A172 (cell line): ENCODE results near the gene SSTR5. TPM values are rescaled to one million over a fixed set of nuclear protein-coding genes. Genes with fewer than 3 reads are reported as not detected.

Source experiments
- DNase-seq: peaks from one replicate; pipeline ENCODE4 v3.0.0-alpha.2; 2015; ENCODE audit warnings: low spot score
- total RNA-seq: library from RNA; depleted of rRNA; stranded (reverse); fragments of >200 nt; shearing (Covaris generic); gene quantifications from 2 replicates; pipeline ENCODE4 v1.2.3, GENCODE V29; 2014; rRNA removed

The SSTR5 gene
- total RNA-seq, 1 experiment from 2014 or later, result not detected

DNA sequence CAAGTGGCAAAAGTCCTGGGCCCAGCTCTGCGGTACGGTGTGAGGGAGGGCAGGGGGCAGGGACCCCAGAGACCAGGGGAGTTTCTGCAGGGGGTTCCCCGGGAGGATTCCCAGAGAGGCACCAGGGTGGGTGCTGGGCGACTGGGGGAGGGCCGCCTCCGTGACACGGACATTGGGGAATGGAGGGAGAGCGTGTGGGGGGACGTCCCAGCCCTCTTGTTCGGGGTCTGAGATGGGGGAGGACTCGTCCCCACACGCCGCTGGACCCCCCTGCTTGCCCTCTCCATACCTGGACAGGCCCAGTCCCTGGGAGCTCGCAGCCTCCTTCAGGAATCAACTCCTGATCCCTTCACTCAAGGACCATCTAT lies 49.8 kb downstream of the SSTR5 start:
- DNase-seq, result no peak

DNA sequence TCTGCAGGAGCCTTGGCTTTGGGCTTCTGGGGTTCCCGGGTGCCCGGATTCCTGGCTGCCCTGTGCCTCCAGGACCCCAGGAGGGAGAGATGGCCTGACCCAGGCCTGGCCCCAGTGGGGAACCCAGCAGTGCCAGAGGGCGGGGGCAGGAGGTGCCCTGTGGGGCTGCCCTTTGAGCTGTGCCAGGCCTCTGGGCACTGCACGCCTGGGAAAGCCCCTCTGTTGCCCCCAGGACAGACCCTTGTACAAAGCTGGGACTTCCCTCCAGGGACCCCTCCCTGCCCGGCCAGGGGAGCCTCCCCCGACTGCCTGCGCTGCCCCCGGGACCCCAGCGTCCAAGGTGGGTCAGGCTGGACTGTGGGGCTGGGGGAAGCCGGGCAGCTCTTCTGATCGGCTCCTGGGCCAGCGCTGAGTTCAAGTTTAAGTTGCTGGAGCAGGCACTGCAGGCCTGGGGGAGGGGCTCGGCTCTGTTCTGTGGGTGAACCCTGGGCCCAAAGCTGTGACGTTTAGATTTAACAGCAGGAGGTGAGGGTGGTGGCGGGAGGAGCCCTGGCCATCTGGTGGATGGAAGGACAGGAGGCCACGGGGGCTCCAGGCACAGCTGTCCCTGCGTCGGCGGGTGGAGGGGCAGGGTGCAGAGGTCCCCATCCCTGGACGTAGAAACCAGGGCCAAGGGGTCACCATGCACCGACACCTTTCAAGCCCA lies 51.1 kb downstream of the SSTR5 start:
- no peak for DNase-seq

DNA sequence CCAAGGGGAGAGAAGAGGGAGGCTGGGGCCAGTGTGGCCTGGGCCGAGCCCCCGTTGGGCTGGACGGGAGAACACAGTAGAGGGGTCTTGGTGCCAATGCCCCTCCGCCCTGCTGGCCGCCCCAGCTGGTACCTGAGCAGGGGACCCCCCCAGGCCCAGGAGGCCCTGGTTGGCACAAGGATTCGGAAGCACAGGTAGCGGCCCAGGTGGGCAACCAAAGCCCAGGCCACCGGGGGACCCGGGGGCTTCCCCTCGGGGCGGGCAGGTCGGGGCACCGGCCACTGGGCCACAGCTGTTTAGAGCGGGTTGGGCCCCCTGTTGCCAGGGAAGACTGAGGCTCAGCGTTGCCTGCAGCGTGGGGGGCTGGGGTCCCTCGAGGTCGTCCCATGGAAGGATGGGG lies 51.7 kb downstream of the SSTR5 start:
- no peak for DNase-seq

DNA sequence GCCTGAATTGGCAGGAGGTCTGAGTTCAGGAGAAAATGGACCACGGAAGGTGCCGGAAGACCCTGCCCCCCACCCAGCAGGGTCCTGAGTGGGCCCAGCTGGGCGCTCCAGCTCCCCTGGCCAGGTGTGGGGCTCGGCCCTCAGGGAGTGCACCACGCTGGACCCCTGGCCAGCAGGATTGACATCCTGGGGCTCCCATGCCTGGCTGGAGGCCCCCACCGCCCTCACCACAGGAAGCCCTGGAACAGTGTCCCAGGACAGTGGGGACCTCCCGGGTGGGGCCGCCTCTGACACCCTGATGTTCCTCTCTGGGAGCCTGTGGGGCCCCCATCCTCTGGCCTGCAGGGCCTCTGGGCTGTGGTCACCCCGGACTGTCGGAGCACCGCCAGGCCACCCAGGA lies 52.2 kb downstream of the SSTR5 start:
- DNase-seq, result no peak

DNA sequence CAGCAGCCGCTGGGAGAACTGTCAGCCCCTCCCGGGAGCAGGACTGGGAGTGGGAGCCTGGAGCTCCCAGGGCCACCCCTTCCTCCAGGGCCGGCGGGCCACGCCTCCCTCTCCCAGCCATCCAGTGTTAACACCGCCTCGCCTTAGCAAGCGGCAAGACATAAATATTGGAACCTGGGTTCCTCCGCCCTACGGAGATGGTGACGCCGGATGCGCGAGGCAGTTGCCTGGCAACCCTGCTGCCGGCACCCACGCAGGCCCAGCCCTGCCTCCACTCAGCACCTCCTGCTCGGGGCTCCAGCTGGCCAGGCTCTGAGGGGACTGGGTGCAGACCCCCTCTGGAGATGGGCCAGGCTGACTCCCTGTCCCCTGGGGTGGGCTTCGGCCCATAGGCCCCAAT lies 52.9 kb downstream of the SSTR5 start:
- no peak for DNase-seq

DNA sequence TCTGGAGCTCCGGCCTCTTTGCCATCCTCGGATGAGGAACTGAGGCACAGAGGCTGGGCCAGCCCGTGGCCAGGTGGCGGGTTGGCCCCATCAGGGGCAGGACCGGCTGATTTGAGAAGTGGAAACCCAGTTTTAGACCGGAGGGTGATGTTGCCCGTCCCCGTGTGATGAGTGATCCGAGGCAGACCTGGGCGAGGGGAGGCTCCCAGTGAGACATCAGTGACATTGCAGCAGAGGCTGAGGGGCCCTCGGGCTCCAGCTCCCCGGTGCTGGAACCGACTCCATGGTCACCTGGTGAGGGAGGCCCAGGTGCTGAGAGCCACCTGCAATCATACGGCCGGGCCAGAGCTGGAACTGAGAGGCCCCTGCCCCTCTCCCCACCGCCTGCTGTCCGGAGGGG lies 53.5 kb downstream of the SSTR5 start:
- DNase-seq, result no peak

DNA sequence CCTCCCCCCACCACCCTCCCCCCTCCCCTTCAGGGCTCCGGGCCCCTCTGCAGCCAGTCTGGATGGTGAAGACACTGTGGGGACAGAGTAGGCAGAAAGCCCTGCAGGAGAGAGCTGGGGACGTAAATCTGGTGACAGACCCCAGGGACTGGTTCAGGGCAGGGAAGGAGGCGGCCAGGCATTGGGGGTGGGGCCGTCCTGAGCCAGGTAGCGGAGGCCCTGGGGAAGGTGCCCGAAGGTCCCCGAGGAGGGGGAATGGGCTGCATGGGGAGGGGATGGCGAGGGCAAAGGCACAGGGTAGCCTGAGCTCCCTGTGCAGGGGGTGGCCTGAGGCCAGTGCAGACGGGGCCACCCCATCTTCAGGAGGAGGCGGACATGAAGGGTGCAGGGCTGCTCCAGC lies 54.0 kb downstream of the SSTR5 start:
- DNase-seq, result no peak

DNA sequence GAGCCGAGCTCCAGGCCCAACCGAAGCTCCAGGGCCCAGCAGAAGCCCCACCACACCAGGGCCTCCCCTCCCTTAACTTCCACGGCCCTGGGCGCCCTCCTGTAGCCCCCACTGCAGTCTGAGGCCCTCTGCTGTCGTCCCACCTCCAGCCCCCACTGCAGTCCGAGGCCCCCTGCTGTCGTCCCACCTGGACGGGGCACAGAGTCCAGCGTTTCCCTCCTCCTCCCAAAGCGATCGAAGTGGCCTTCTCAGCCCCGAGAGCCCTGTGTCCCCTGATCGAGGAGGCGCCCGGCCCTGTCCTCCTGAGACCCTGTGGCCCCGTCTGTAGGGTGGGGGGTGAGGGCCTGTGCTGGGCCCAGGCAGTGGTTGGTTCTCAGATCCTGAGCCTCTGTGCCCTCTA lies 54.6 kb downstream of the SSTR5 start:
- no peak for DNase-seq

DNA sequence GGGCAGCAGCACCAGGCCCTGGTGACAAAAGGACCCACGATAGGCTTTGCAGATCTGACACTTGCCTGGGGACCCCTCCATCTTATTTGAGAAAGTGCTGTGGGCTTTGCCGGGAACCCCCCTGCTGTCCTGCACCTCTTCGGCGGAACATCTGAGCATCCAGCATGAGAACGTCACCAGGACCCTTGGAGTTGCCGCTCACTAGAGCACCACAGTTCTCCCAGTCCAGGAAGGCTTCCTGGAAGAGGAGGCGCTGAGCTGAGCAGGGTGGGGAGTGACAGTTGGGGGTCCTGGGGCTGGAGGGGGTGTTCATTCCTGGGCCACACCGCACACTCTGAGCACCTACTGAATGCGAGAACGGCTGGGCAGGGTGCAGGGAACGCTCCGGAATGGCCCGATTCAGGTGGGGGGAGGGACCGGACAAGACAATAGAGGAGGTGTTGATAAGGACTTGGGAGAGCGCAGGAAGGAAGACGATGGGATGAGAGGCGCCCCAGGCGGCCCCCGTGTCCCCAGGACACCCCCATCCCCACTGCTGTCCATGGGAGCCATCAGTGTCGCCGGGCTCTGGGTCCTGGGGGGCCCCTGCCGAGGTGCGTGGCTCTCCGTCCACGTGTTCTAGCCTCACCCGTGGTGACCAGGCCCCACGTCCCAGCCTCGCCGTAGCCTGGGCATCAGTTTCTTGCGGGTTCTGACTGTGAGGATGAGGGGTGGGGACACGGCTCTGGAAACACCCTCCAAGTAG lies 55.6 kb downstream of the SSTR5 start:
- DNase-seq, result no peak

DNA sequence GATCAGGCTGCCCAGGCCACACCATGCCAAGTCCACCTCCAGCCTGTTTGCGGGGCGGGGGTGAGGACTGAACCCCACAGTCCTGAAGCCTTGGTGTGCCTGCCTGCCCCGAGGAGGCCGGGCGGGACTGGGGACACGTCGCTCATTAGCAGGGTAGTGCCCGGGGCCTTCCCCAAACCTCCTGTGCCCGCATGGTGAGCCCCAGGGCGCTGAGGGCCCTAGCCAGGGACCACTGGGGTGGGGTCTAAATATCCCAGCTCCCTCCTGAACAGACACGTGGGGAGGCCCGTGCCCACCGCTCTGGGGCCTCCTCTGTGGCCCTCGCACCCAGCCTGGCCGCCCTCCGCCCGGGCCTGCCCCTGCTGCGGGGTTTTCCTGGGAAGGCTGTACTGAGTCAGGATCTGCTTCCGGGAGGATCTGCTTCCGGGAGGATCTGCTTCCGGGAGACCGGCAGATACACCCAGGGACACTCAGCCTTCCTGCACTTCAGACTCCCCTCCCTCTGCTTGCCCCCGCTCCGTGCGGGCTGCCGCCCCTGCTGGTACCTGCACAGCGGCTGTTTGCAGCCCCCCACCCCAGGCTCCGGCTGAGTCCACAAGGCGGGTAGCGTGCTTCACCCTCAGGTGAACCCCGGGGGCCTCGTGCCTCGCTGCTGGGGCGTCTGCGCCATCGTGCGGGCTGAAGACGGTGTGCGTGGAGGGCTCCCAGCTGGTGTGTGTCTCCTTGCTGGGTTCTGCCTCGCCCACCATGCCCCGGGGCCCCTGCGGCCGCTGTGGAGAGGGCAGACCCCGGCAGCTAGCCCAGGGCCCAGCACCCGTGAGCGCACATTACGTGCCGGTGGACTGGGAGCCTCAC lies 56.8 kb downstream of the SSTR5 start:
- no peak for DNase-seq

DNA sequence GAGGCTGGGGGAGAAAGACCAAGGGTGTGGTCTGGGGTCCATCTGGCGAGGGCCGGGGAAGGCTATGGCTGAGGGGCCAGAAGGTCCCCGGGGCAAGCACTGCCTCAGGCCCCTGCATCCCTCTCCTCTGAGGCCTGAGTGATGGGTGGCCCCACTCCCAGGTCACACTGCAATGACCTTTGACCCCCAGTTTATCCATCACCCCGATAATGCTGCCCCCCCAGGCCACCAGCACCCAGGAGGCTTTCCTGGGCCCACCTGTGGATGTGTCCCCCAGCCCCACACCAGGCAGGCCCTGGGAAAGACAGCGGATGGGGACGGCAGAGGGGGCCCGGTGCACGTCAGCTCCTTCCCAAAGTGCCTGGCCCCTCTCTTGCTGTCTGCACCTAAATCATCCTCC lies 57.8 kb downstream of the SSTR5 start:
- DNase-seq, result no peak

Other genes starting within 250 kb of the SSTR5 start
- 14.1 and 25.1 TPM in 2 replicates for gene LMF1, start 101.8 kb upstream of the SSTR5 start, total RNA-seq
- gene SOX8, start 91.0 kb upstream of the SSTR5 start, total RNA-seq, result 0.07 and 0.14 TPM in 2 replicates
- gene C1QTNF8, start 23.5 kb downstream of the SSTR5 start, total RNA-seq, result 2.9 TPM in 1 of 2 replicates, not detected in the other
- gene CACNA1H, start 80.4 kb downstream of the SSTR5 start, total RNA-seq, result 2.0 and 3.4 TPM in 2 replicates
- gene TPSG1, start 152.5 kb downstream of the SSTR5 start, total RNA-seq, result 2.9 and 4.3 TPM in 2 replicates
- 1.1 TPM in 1 of 2 replicates, not detected in the other for gene TPSB2, start 157.4 kb downstream of the SSTR5 start, total RNA-seq
- gene TPSAB1, start 168.0 kb downstream of the SSTR5 start, total RNA-seq, result 2.1 and 4.0 TPM in 2 replicates
- gene TPSD1, start 183.3 kb downstream of the SSTR5 start, total RNA-seq, result not detected in 2 replicates
- 102 and 117 TPM in 2 replicates for gene UBE2I, start 236.9 kb downstream of the SSTR5 start, total RNA-seq